ENCODE measurements around the gene C9orf43.

Gene C9orf43

DNA sequence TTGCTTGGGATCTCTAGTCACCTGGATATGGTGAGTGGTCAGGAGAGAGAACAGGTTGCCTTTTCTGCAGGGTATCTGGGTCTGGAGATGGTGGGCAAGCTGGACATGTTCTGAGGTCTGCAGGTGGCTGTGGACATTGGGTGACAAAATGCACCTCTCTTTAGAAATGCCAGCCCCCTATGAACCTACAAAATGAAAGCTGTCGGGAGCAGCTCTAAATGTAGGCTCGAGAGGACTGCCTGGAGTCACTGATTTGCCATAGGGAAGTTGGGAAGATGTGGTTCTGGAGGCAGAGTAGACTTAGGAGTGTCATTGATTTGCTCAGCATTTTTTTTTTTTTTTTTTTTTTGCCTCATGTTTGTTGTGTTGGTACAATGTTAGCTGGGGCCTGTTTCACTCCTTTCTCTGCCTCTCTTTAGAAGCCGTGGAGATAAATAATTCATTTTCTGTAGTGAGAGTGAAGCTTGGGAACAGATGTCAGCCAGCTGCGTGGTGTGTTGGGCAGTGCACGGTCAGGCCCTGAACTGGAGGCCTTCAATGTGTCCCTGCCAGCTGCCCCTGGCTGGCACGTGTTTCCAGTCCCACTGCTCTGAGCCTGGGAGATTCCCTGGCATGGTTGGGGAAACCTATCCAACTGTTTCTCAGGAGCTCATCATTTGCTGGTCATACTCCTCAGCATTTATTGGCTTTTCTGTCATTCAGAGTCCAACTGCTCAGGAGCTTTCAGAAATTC lies 58.3 kb downstream of the C9orf43 start:
- DNase-seq, result no peak

GRCh38 chr9:113471143-113471542 lies 60.6 kb downstream of the C9orf43 start:
- no peak for DNase-seq

GRCh38 chr9:113471566-113471965 lies 61.0 kb downstream of the C9orf43 start:
- DNase-seq, result no peak

GRCh38 chr9:113472199-113472598 lies 61.7 kb downstream of the C9orf43 start:
- DNase-seq, result no peak

GRCh38 chr9:113474360-113475028 lies 63.9 kb downstream of the C9orf43 start:
- DNase-seq, result no peak

DNA sequence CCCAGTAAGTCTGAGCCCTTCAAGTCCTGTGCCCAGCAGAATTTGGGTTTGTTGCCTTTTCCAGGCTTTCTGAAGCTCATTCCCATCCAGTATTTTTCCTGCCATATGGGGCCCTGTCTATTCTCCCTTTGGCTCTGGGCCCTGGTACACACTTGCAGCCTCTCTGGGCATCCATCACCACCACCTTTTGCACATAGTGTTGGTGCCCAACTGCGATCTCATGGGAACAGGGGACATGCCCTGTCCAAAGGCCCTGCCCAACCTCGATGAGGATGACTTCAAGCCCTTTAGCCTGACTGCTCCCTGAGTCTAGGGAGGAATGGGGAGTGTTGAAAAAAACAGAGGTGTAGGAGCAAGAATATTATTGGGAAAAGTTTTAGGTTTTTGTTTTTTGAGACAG lies 64.5 kb downstream of the C9orf43 start:
- DNase-seq, result no peak

- no peak for DNase-seq
Measured at GRCh38 chr9:113475992-113476391, 65.4 kb downstream of the C9orf43 start.

GRCh38 chr9:113476511-113476916 lies 66.0 kb downstream of the C9orf43 start:
- no peak for DNase-seq

GRCh38 chr9:113477058-113477457 lies 66.5 kb downstream of the C9orf43 start:
- DNase-seq, result no peak

DNA sequence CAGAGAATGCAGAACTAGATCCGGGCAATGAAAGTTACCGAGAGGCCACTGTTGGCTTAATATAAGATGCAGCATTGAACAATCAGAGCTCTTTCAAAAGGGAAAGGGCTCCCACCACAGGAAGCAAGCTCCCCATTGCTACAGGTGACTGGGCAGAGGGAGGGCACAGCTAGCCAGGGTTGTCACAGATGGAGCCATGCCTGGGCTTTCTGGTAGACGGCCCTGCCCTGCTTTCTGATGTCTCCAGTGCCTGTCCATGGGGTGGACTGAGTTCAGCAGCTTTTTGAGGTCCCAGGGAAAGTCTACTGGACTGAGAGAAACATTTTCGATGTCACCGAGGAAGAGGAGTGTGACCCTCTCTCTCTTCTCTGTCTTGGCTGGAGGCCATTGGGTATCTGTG lies 67.1 kb downstream of the C9orf43 start:
- DNase-seq, result no peak

GRCh38 chr9:113479174-113479621 lies 68.7 kb downstream of the C9orf43 start:
- DNase-seq, result no peak

All from activated CD4-positive, CD25-positive, alpha-beta regulatory T cell treated with anti-CD3 and anti-CD28 coated beads, Interleukin-2, amount 50 U/mL, for 72 hours (primary cell).